COLO829 (cell line): ENCODE measurements around the gene RAB37.

Experiments
- DNase-seq: peaks from one replicate; pipeline ENCODE4 v3.0.0; 2012; ENCODE audit warnings: low spot score

The RAB37 gene

GRCh38 chr17:74779501-74779900 lies 42.4 kb downstream of the RAB37 start:
- peak; percentile 20 for DNase-seq

- no peak for DNase-seq
These were observed 42.9 kb downstream of the RAB37 start for GRCh38 chr17:74779948-74780400.

GRCh38 chr17:74780443-74781238 lies 43.6 kb downstream of the RAB37 start:
- DNase-seq, result peak; percentile 16

GRCh38 chr17:74782571-74782970 lies 45.5 kb downstream of the RAB37 start:
- DNase-seq, result no peak

- no peak for DNase-seq
These were observed 47.2 kb downstream of the RAB37 start for GRCh38 chr17:74784125-74784810.

GRCh38 chr17:74785096-74785980 lies 48.3 kb downstream of the RAB37 start:
- no peak for DNase-seq

GRCh38 chr17:74785981-74786360 lies 48.9 kb downstream of the RAB37 start:
- no peak for DNase-seq

GRCh38 chr17:74786431-74787055 lies 49.5 kb downstream of the RAB37 start:
- no peak for DNase-seq

GRCh38 chr17:74790161-74791058 lies 53.4 kb downstream of the RAB37 start:
- DNase-seq, result no peak

GRCh38 chr17:74792586-74793105 lies 55.6 kb downstream of the RAB37 start:
- DNase-seq, result no peak

GRCh38 chr17:74795327-74796020 lies 58.4 kb downstream of the RAB37 start:
- DNase-seq, result no peak

GRCh38 chr17:74796211-74796610 lies 59.2 kb downstream of the RAB37 start:
- no peak for DNase-seq

GRCh38 chr17:74796866-74797265 lies 59.8 kb downstream of the RAB37 start:
- no peak for DNase-seq
